Effector CD4-positive, alpha-beta T cell (primary cell): ENCODE results near the gene CTNNBL1.

Experiments
- DNase-seq: peaks from one replicate; pipeline ENCODE4 v3.0.0-alpha.2; 2020

The CTNNBL1 gene

DNA sequence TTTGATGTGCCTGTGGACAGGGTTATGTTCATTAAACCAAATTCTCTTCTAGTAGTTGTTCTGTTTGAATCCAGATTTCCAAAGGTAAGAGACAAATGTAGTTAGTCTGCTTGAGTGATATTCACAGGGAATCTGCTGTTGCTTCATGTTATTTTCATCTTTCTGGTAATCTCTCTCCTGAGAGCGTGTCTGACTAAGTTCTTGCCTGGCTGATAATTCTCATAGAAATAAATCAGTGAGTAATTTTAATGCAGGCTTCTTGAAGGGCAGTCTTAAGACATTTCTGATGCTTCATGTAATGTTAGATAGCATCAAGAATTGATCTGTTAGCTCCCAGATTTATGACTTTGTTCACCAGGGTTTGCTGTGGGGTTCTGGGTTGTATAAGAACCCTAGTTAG lies 54.2 kb downstream of the CTNNBL1 start:
- DNase-seq: no peak

DNA sequence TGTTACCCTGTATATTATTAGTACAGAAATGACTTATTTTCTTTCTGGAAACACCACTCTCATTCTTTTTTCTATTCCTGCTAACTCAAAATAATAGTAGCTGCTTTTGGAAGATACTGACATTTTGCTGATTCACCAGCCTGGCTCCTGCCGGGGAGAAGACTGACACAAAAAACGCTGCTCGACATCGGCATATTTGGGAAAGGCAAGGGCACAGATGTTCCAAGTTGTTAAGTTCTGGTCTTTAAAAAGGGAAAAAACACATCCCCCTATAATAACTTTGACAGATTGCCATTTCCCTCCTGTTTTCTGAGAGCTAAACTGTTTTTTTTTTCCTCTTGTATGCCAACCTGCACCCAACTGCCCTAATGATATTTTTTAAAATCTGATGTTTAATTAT lies 55.4 kb downstream of the CTNNBL1 start:
- DNase-seq: no peak

DNA sequence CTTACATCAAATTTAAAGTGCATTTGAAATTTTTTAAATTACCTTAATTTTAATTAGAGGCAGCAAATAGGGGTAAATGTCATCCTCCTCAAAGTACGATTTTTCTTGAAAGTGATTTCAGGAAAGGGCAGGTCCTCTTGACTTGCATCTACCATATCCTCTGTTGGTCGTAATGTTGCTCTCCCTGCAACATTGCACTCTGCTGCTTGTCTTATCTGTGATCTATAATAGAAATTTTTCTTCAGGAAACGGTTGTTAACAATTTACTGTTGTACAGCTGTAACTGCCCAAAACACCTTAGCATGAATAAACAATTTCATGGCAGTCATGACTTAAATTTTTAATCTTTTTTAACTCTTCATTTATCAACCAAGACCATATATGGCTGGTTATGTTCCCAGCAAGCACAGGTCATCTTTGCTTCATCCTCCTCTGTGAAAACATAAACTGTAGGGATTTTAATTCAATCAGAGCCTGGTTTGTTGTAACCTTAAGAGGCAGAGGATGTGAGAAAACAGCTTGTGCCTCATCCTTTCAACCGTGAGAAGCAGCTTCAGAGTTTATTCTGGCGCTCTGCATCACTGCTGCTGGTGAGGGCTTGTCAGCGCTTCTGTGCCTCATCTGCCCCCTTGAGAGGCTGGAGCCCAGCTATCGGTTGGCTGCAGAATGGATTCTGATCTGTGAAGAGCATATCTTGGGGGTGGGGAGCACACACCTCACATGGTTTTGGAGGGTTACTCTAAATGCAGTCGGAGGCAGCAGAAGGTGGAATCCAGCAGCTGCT lies 56.0 kb downstream of the CTNNBL1 start:
- no peak for DNase-seq

DNA sequence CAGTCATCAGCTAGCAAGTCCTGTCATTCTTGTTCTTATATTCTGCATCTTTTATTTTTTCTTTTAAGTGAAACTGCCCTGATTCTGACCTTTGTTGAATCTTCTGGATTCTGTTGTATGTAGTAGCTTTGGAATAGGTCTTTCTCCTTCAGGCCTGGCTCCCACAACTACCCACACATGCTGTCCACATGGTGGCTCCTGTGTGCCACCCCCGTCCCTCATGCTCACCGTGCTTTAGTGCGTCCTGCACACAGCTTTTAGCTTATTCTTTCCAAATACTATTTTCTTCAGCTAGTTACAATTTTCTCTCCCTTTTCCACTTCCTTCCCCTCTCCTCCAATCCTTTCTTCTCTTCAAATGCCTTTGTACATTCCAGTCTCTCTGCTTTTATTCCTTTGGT lies 61.8 kb downstream of the CTNNBL1 start:
- no peak for DNase-seq

DNA sequence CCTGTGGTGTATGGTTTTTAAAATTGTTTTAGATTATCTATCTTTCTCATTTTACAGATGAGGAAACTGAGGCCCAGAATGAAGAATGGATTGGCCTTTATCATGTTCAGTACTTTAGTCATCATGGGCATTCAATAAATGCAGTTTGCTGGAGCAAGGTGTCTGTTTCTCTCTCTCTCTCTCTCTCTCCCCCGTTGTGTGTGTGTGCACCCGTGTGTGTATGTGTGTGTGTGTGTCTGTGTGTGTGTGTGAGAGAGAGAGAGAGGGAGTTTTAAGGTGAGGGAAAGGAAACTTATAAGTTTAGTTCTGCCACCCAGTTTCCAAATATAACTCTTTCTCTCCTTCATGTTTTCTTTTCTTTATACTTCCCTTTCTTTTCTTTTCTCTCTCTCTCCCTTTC lies 62.4 kb downstream of the CTNNBL1 start:
- no peak for DNase-seq

DNA sequence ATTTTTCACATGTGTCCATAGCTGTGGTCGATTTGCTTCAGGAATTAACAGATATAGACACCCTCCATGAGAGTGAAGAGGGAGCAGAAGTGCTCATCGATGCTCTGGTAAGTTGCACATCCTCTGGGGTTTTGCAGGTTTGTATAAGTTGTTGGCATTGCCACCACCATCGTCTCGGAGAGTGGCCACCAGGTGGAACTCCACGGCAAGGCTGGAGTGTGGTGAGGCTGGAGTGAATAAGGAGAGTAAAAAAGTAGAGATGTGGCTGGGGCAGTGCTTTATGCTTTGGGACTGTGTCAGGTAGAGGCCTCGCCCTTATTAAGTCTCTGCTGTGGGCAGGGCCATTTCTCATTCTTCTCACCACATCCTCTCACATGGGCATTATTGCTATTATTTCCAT lies 63.7 kb downstream of the CTNNBL1 start:
- DNase-seq: no peak

DNA sequence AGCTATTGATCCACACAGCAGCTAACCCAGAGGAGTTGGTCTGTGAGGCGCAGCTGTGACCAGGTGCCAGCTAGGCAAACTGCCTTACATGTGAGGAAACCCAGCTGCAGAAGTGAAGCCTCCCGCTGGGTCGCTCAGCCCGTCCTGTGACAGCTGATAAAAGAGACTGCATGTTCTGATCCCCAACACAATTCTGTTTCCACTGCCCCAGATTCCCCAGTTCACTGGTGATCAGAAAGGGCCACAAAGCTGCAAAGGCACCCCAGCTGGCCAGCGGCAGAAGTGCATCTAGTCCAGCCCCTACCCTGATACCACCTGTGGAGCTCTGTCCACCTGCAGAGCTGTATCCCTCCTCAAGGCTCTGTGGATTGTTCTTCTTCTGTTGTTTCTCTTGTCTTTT lies 64.5 kb downstream of the CTNNBL1 start:
- DNase-seq: no peak

DNA sequence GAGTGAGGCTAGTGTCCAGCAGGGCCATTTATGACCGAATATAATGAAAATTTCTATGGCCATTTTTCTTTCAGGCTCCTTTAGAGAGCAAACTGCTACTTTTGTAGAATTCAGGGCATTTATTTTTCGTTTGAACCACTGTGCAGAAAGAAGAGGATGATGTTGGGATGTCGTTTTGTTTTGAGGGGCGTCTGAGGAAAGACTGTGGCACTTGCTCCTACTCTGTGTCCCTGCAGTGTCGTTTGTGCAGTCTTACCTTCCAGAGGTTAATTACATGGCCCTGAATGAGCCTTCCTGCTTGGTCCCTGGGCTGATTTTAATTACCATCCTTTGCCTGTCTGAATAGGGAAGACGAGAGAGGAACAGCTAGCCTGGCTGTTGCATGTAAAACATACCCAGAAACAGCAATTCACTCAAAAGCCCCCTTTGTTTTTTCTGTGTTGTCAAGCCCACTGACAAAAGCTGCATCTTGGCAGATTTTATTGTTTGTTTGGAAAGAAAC lies 65.3 kb downstream of the CTNNBL1 start:
- no peak for DNase-seq

DNA sequence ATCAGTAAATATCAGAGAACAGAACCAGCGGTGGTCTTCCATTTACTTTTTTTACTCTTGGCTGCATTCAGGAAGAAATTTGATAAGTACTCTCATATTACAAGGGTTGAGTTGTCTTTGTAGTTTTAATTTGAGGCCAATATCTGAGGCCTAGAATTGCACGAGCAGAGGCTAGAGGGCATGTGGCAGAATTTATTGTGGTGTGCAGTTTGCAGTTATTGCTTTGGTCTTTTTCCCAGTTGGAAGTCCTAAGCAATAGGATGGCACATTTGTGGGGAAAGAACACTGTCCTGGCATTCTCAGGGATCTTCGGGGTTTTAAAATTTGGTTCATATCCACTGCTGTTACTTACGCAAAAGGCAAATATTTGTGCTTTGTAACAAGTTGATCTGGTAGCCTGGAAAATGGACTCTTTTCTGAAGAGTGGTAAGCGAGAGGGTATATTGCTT lies 66.0 kb downstream of the CTNNBL1 start:
- no peak for DNase-seq

DNA sequence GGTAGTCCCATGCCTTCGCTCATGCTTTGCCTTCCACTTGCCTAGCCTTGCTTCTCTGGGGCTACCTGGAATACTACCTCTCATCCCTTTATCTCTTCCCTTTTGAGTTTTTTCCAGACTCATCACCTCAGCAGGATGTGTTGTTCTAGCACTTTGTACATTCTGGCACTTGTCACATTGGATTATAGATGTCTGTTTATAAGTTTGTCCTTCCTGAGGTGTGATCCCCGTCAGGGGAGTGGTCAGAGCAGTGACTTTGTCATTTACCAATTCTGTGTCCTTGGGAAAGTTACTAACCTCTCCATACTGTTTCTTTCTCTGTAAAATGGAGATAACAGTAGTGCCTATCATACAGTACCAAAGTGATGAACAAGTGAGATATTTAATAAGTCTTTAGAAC lies 66.5 kb downstream of the CTNNBL1 start:
- DNase-seq: no peak

DNA sequence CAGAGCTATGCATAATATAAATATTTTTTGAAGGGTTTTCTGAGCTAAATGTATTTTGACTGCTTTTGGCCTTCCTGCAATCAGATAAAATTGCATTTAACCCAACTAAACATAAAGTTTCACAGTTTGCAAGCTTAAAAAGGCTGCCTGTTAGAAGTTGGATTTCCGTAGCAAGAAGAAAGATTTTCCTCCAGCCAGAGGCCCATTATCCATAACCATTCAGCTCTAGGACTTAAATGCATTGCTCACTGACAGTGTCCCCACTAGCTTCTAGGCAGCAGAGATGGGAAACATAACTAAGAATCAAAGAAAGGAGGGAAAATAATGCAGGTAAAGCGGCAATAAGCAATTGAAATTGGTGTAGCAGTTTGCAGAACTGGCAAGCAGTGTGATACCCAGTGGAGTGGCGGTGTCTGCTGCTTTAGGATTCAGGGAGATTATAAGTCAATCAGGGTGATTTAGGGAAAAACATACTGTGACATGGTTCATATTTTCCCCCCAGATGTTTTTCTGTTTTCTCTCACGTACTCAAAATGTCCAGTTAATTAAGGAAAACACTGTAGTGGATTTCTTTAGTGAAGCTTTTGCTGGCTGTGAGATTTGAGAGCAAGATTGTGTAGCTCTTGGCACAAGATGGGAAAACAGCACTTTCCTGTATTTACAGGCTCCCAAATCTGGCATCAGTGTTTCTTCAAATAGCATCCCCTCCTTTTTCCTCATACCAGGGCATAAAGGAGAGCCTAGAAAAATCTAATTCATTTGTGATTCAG lies 69.1 kb downstream of the CTNNBL1 start:
- no peak for DNase-seq

DNA sequence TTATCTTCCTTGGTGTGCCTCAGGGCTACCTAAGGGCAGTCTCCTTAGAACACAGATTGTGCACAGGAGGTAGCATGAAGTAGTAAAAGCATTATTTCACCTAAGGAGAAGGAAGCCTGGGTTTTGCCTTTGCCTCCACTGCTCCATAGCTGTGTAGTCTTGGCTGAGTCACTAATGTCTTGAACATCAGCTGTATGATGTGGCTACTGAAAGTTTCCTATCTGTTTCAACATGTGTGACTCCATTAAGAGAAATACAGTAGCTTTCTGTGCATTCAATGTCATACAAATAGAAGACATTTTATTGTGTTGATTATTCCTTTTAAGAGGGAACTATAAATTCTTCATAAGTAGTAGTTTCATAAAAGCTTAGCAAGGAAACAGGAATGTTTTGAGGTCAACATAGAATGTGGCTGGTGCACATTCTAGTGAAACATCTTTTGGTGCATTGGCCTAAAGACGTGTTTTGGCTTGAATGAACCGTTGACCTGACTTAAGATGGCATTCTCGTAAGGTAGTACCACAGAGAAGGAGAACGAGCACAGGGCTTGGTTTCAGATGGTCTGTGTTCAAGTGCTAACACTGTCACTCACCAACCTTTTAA lies 70.6 kb downstream of the CTNNBL1 start:
- DNase-seq: no peak

DNA sequence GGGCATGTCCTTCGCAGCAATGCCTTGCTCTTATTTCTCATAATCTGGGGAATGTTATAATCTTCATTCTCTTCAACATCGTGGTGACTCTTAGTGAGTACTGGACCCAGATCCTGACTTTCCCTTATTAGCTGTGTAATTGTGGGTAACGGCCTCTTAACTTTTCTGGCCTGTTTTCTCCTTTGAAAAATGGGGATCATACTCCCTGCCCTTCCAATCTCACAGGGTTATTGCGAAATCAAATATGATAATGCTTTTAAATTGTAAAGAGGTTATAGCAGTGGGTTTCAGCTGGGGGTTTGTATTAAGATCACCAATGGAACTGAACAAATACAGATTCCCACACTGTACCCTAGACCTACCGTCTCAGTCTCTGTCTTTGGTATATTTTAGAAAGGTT lies 77.1 kb downstream of the CTNNBL1 start:
- DNase-seq: no peak

DNA sequence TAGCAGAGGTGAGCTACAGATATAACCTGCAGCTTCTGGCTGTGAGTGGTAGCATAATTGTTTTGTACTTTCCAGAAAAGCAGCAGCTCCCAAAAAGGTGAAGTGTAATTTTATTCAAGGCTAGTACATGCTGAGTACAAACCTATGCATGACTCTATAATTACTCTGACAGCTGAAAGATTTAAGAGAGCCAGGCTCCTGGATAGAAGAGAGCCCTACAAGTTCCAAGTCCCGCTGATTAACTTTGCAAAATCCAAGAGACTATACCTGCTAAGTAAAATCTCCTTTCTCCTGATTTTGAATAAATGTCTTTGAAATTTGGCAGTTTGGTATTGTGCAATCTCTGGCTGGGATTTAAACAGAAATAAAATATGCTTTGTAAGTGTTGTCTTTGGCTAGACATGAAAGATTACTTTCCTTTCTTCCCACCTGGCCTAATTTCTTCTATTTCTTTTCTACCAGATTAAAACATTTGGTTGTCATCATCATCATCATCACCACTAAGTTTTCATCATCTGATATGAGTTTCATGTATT lies 79.5 kb downstream of the CTNNBL1 start:
- no peak for DNase-seq

DNA sequence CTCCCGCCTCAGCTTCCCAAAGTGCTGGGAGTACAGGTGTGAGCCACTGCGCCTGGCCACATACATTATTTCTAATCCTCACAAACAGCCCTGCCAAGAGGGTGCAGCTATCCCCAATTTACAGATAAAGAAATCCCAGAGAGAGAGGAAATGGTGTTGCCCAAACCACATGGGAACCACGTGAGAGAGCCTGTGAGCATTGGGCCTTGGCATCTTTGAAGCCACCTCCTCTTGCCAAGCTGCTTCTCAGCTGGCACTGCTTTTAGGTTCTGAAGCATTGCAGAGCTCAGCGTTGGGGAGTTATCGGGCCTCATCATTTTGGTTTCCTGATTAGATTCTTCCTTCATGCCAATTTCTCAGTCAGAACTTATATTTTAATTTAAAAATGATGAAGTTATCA lies 80.3 kb downstream of the CTNNBL1 start:
- no peak for DNase-seq

DNA sequence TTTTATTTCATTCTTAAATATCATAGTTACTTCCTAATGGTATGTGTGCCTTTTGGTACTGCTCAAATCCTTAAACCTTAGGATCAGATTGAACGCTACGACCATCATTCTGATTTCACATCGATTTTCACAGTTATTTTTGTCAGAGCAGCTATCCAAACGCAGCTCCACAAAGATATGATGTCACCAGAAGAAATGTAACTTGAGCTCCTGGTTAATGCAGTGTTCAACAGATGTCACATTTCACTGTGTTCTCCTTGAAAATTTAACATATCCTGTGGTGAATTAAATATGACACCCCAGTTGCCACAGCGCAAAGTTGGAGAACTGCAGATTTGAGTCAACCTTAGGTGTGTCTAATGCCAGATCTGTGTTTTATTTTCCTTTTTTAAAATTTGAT lies 81.4 kb downstream of the CTNNBL1 start:
- no peak for DNase-seq

DNA sequence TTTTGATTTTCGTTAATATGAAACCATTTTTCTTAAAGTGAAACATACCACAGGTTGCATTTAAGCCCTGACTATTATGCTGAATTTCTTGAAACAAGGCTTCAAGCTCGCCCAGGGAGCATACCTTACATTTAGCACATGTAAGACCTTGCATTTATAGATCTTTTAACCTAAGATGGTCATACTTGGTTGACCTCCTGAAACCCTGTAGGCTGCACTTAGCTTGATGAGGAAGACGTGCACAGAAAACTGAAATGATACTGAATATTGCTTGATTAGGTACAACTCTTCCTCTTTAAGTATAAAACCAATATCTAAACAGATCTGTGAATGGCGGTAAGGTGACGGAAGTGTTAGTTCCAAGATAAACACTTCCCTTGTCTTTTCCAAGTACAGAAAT lies 82.2 kb downstream of the CTNNBL1 start:
- DNase-seq: no peak

DNA sequence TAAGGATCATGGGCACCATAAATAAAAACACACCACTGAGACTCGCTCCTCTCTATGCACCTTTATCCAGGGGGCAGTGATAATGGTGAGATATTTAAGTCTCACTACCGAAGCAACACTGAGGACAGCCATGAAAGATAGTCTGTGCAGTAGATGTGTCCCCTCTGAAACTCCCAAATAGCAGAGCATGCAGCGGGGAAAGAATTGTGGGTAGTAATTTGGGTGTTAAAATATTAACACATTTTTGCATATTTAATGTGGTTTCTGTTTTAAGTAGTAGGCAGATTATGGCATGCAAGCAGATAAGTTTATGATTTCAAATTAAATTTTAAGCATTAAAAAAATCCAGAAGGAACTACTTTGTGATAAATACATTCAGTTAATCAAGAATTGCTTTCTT lies 82.7 kb downstream of the CTNNBL1 start:
- no peak for DNase-seq

DNA sequence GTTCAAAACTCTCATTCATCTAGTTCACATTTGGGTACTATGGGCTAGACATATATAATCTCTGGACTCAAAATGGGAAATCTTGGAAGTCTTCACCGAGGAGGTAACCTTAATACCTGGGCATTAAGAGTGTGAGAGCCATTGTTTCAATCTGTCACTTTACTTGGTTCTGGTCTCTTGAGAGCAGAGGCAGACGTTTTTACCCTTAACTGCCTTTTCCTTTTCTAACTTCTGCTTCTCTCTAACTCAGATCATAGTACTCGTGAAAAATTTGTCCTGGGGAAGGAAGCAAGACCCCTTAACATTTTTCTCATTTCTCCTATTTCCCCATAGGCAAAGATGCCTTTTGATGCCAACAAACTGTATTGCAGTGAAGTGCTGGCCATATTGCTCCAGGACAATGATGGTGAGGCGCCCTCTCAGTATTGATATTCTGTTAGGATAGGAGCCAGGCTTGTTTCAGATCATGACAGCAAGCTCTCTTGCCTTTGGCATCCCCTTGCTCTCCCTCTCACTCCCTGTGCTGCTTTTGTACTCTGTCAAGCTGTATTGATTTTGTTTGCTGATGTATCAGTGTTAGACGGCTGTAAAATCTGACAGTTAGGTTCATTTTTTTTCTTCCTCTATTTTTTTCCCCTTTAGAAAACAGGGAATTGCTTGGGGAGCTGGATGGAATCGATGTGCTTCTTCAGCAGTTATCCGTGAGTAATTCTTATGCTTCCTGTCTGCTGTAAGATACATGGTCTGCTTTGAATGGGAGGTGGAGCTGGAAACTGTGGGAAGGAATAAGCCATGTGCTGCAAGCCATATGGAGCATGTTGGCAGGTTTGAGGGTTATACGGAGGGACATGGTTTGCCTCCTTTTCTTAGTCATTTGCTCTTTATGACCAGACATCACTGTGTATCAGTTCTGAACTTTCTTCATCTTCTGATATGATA lies 83.5 kb downstream of the CTNNBL1 start:
- no peak for DNase-seq

DNA sequence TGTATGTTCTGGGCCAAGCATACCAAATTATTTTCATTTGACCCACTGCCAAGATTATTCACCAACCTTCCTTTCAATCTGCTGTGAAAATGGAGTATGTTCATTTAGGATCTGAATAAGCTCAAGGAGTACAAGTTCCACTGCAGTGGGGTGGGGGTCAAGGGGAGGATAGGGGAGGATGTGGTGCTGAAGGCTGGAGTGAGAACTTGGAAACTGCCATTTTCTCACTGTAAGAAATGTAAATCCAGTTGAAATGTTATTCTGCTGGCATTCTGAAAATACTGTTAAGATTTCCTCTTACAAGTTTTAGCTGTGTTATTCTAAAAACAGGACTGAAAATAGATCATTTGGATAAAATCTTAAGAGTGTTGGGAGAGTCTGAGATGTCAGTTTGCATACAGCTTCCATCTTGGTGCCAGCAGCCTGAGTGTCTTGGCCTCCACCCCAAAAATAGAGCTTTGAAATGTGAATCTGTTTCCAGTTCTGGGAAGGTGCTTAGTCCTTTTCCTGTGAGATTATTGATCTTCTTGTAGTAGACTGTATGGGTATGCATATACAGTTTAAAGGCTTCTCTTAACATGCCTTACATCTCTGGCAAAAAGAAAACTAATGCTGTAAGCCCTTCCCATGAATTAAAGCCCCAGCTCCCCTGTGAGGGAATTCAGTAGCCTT lies 84.3 kb downstream of the CTNNBL1 start:
- no peak for DNase-seq

DNA sequence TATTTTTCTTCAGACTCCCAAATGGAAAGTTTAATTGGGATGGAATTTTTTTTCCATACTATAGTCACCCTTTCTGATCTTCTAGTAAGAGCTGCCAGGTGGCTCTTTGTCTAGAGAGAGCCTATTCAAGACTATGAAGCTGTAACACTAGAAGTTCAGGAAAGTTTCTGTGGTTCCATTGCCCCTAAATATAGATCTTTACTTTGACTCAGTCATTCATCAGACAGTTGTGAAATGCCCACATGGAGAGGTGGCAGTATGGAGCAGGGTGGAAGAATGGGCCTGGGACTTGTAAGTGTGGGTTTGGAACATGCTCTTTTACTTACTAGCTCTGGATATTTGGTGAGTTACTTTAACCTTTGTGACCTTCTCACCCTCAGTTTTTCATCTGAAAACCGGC lies 87.8 kb downstream of the CTNNBL1 start:
- DNase-seq: no peak

DNA sequence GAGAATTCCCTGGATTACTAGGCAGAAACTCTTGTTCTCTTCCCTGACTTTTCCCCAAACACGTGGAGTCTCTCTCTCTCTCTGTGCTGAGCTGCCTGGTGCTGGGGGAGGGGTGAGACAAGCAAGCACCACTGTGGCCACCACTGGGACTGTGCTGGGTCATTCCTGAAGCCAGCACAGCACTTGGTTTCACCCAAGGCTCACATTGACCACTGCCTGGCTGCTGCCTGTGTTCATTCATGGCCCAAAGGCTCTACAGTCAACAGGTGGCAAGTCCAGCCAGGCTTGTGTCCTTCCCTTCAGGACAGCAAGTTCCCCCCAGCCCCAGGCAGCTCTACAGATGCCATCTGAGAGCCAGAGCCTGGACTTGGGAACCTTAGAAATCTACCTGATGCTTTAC lies 92.2 kb downstream of the CTNNBL1 start:
- DNase-seq: no peak
